IPS DF 6.9 (cell line): ENCODE data around the gene CLCN5.

Source experiments
- DNase-seq: peaks from one replicate; pipeline ENCODE4 v3.0.0-alpha.2; 2013; ENCODE audit warnings: low read depth, low spot score
- H3K27ac ChIP-seq: one replicate; pipeline ENCODE4 v1.5.1; 2013; ENCODE audit warnings: low read length, control low read depth
- H3K27me3 ChIP-seq: 2 replicates; pipeline ENCODE4 v1.6.1; 2013; ENCODE audit warnings: mild to moderate bottlenecking, low read length; ENCODE audit not compliant: control insufficient read depth, insufficient read depth
- H3K36me3 ChIP-seq: 2 replicates; pipeline ENCODE4 v1.6.1; 2013; ENCODE audit warnings: low read length; ENCODE audit not compliant: control insufficient read depth, insufficient read depth
- H3K4me1 ChIP-seq: 2 replicates; pipeline ENCODE4 v1.6.1; 2013; ENCODE audit warnings: low read length; ENCODE audit not compliant: control insufficient read depth, insufficient read depth
- H3K4me3 ChIP-seq: 2 replicates; pipeline ENCODE4 v1.5.1; 2013; ENCODE audit warnings: mild to moderate bottlenecking, low read length
- H3K9me3 ChIP-seq: 2 replicates; pipeline ENCODE4 v1.6.1; 2013; ENCODE audit warnings: low read length, inconsistent platforms; ENCODE audit not compliant: control insufficient read depth, insufficient read depth
- WGBS: extraction: QIAGEN DNeasy Blood & Tissue Kit; methylation state at CpG from one replicate; pipeline ENCODE4 v1.1.7; 2013; ENCODE audit warnings: mixed read lengths, missing lambda C conversion rate; ENCODE audit not compliant: insufficient read length, insufficient coverage; 5-methylcytosine and 5-hydroxymethylcytosine counted together

CLCN5 gene

GRCh38 chrX:49972328-49972860 is 50.0 kb downstream of the CLCN5 start:
- Histone ChIP-seq H3K4me3 (no peak overlapping the region), H3K36me3 (no peaks in the 10 kb centered on the region), H3K27ac (no peak overlapping the region), H3K4me1 (no peaks in the 10 kb centered on the region), H3K27me3 (no peaks in the 10 kb centered on the region), H3K9me3 (no peaks in the 10 kb centered on the region)
- no peak for DNase-seq
- WGBS, result no CpG with 5 or more reads among the region's 5 CpGs

- no CpG with 5 or more reads among the region's 4 CpGs for WGBS
- Histone ChIP-seq H3K4me1 (no peaks in the 10 kb centered on the region), H3K36me3 (no peaks in the 10 kb centered on the region), H3K27me3 (no peaks in the 10 kb centered on the region), H3K4me3 (no peak overlapping the region), H3K9me3 (no peaks in the 10 kb centered on the region), H3K27ac (no peak overlapping the region)
- DNase-seq, result no peak
These were observed 54.3 kb downstream of the CLCN5 start for GRCh38 chrX:49976682-49977197.

GRCh38 chrX:49977319-49978090 is 55.1 kb downstream of the CLCN5 start:
- H3K4me3 ChIP-seq, result no peak overlapping the region
- no peak for DNase-seq
- H3K4me1 ChIP-seq, result no peaks in the 10 kb centered on the region
- H3K27ac ChIP-seq, result no peak overlapping the region
- no peaks in the 10 kb centered on the region for H3K9me3 ChIP-seq
- H3K36me3 ChIP-seq, result no peaks in the 10 kb centered on the region
- WGBS, result no CpG with 5 or more reads among the region's 9 CpGs
- no peaks in the 10 kb centered on the region for H3K27me3 ChIP-seq

- H3K27me3 ChIP-seq, result no peaks in the 10 kb centered on the region
- no peak for DNase-seq
- H3K27ac ChIP-seq, result no peak overlapping the region
- WGBS, result no CpG with 5 or more reads among the region's 2 CpGs
- H3K36me3 ChIP-seq, result no peaks in the 10 kb centered on the region
- H3K4me1 ChIP-seq, result no peaks in the 10 kb centered on the region
- no peaks in the 10 kb centered on the region for H3K9me3 ChIP-seq
- H3K4me3 ChIP-seq, result no peak overlapping the region
These were observed 55.8 kb downstream of the CLCN5 start for GRCh38 chrX:49978176-49978575.

GRCh38 chrX:49986058-49986457 is 63.7 kb downstream of the CLCN5 start:
- WGBS, result no CpG with 5 or more reads among the region's 3 CpGs
- Histone ChIP-seq H3K27ac (no peak overlapping the region), H3K4me3 (no peak overlapping the region), H3K36me3 (no peaks in the 10 kb centered on the region), H3K4me1 (no peaks in the 10 kb centered on the region), H3K27me3 (no peaks in the 10 kb centered on the region), H3K9me3 (no peaks in the 10 kb centered on the region)
- no peak for DNase-seq

- no CpG with 5 or more reads among the region's 2 CpGs for WGBS
These were observed 65.3 kb downstream of the CLCN5 start for GRCh38 chrX:49987651-49988050.

GRCh38 chrX:49988143-49988542 is 65.7 kb downstream of the CLCN5 start:
- no peak overlapping the region for H3K4me3 ChIP-seq
- H3K9me3 ChIP-seq, result no peaks in the 10 kb centered on the region
- H3K27me3 ChIP-seq, result no peaks in the 10 kb centered on the region
- no CpG with 5 or more reads among the region's 5 CpGs for WGBS
- no peak overlapping the region for H3K27ac ChIP-seq
- no peaks in the 10 kb centered on the region; the same call in 1 of the 2 replicates for H3K4me1 ChIP-seq
- no peaks in the 10 kb centered on the region for H3K36me3 ChIP-seq
- no peak for DNase-seq

More at GRCh38 chrX:49987651-49988050, 65.3 kb downstream of the CLCN5 start:
- no peak overlapping the region for H3K4me3 ChIP-seq
- H3K27me3 ChIP-seq, result no peaks in the 10 kb centered on the region
- H3K27ac ChIP-seq, result no peak overlapping the region
- no peaks in the 10 kb centered on the region for H3K36me3 ChIP-seq
- no peaks in the 10 kb centered on the region for H3K4me1 ChIP-seq
- H3K9me3 ChIP-seq, result no peaks in the 10 kb centered on the region
- no peak for DNase-seq

GRCh38 chrX:49991758-49992157 is 69.4 kb downstream of the CLCN5 start:
- Histone ChIP-seq H3K4me3 (no peak overlapping the region), H3K27ac (no peak overlapping the region), H3K9me3 (no peaks in the 10 kb centered on the region), H3K36me3 (no peaks in the 10 kb centered on the region), H3K27me3 (no peaks in the 10 kb centered on the region), H3K4me1 (no peaks in the 10 kb centered on the region; the same call in none of the 2 replicates)
- DNase-seq, result no peak
- WGBS, result no CpG with 5 or more reads among the region's 4 CpGs

- Histone ChIP-seq H3K36me3 (no peaks in the 10 kb centered on the region), H3K9me3 (no peaks in the 10 kb centered on the region), H3K4me1 (no peaks in the 10 kb centered on the region; the same call in none of the 2 replicates), H3K27me3 (no peaks in the 10 kb centered on the region), H3K4me3 (no peak overlapping the region), H3K27ac (no peak overlapping the region)
- DNase-seq, result no peak
- WGBS, result no CpG with 5 or more reads among the region's 1 CpG
These were observed 70.5 kb downstream of the CLCN5 start for GRCh38 chrX:49992853-49993252.

- no peaks in the 10 kb centered on the region; the same call in none of the 2 replicates for H3K4me1 ChIP-seq
- no peak overlapping the region for H3K4me3 ChIP-seq
- no peaks in the 10 kb centered on the region for H3K27me3 ChIP-seq
- H3K36me3 ChIP-seq, result no peaks in the 10 kb centered on the region
- WGBS, result no CpG with 5 or more reads among the region's 1 CpG
- DNase-seq, result no peak
- no peaks in the 10 kb centered on the region for H3K9me3 ChIP-seq
- no peak overlapping the region for H3K27ac ChIP-seq
These were observed 71.3 kb downstream of the CLCN5 start for GRCh38 chrX:49993661-49994060.
